CD8-positive, alpha-beta memory T cell (primary cell): ENCODE results near the gene SMLR1. TPM values are rescaled to one million over a fixed set of nuclear protein-coding genes. Genes with fewer than 3 reads are reported as not detected.

Experiments used
- CTCF ChIA-PET: fragments of 350-600 bp; sonication (Branson Sonifier 250); formaldehyde crosslinking; loops from one replicate; lab custom pipeline; 2021; ENCODE audit warnings: antibody characterized with exemption; lab: Charles Lee
- POLR2A ChIA-PET: fragments of 350-600 bp; sonication (Branson Sonifier 250); formaldehyde crosslinking; loops from one replicate; lab custom pipeline; 2021; ENCODE audit warnings: antibody characterized with exemption; lab: Charles Lee
- DNase-seq, 5 donors: peaks; one replicate each; pipeline versions ENCODE4 v3.0.0 to v3.0.0-alpha.2; 2020 to 2022; ENCODE audit warnings: mixed read lengths in 1 of 5
- H3K27ac ChIP-seq: one replicate; pipeline ENCODE4 v1.7.0; 2013; ENCODE audit warnings: low read depth, mild to moderate bottlenecking, low read length, moderate library complexity
- H3K27me3 ChIP-seq: 2 replicates; pipeline ENCODE4 v1.7.0; 2013; ENCODE audit warnings: low read length, mild to moderate bottlenecking; ENCODE audit not compliant: insufficient read depth, poor library complexity, severe bottlenecking
- H3K36me3 ChIP-seq: 2 replicates; pipeline ENCODE4 v1.7.0; 2013; ENCODE audit warnings: mild to moderate bottlenecking, low read length, moderate library complexity; ENCODE audit not compliant: insufficient read depth
- H3K4me1 ChIP-seq: 2 replicates; pipeline ENCODE4 v1.7.0; 2013; ENCODE audit warnings: mild to moderate bottlenecking, low read length, moderate library complexity; ENCODE audit not compliant: insufficient read depth
- H3K4me3 ChIP-seq: 2 replicates; pipeline ENCODE4 v1.7.0; 2013; ENCODE audit warnings: mild to moderate bottlenecking, low read length
- H3K9me3 ChIP-seq: 2 replicates; pipeline ENCODE4 v1.7.0; 2013; ENCODE audit warnings: mild to moderate bottlenecking, low read length
- H3K27ac Mint-ChIP-seq, 8 donors: one replicate each; pipeline ENCODE4 v1.8.0; 2020 to 2021; ENCODE audit warnings: mixed read lengths in 8 of 8, mild to moderate bottlenecking in 6 of 8, inconsistent platforms in 3 of 8, moderate library complexity in 3 of 8
- H3K27me3 Mint-ChIP-seq, 2 donors: one replicate each; pipeline ENCODE4 v1.8.0; 2020 to 2021; ENCODE audit warnings: mixed read lengths in 2 of 2, mild to moderate bottlenecking in 1 of 2, moderate library complexity in 1 of 2
- H3K36me3 Mint-ChIP-seq, 3 donors: one replicate each; pipeline ENCODE4 v1.8.0; 2020 to 2021; ENCODE audit warnings: mixed read lengths in 3 of 3, inconsistent platforms in 1 of 3, mild to moderate bottlenecking in 1 of 3
- H3K4me1 Mint-ChIP-seq, 3 donors: one replicate each; pipeline ENCODE4 v1.8.0; 2020 to 2021; ENCODE audit warnings: mixed read lengths in 3 of 3, inconsistent platforms in 1 of 3, mild to moderate bottlenecking in 1 of 3
- H3K4me3 Mint-ChIP-seq, 7 donors: one replicate each; pipeline ENCODE4 v1.8.0; 2020 to 2021; ENCODE audit warnings: mixed read lengths in 7 of 7, mild to moderate bottlenecking in 6 of 7, moderate library complexity in 4 of 7, inconsistent platforms in 2 of 7
- H3K9me3 Mint-ChIP-seq, 5 donors: one replicate each; pipeline ENCODE4 v1.8.0; 2020 to 2022; ENCODE audit warnings: mixed read lengths in 5 of 5, mild to moderate bottlenecking in 3 of 5, moderate library complexity in 2 of 5, inconsistent platforms in 1 of 5
- polyA plus RNA-seq: library from polyadenylated mRNA; unstranded; fragments of 300-500 nt; fragmentation: Illumina TruSeq; gene quantifications from one replicate; pipeline ENCODE4 v1.2.3, GENCODE V29; 2021
- total RNA-seq, 2 experiments: library from RNA; stranded (reverse); gene quantifications; one replicate each; pipeline ENCODE4 v1.2.3, GENCODE V29; 2021

SMLR1 gene
- not detected for total RNA-seq
- not detected for polyA plus RNA-seq

DNA sequence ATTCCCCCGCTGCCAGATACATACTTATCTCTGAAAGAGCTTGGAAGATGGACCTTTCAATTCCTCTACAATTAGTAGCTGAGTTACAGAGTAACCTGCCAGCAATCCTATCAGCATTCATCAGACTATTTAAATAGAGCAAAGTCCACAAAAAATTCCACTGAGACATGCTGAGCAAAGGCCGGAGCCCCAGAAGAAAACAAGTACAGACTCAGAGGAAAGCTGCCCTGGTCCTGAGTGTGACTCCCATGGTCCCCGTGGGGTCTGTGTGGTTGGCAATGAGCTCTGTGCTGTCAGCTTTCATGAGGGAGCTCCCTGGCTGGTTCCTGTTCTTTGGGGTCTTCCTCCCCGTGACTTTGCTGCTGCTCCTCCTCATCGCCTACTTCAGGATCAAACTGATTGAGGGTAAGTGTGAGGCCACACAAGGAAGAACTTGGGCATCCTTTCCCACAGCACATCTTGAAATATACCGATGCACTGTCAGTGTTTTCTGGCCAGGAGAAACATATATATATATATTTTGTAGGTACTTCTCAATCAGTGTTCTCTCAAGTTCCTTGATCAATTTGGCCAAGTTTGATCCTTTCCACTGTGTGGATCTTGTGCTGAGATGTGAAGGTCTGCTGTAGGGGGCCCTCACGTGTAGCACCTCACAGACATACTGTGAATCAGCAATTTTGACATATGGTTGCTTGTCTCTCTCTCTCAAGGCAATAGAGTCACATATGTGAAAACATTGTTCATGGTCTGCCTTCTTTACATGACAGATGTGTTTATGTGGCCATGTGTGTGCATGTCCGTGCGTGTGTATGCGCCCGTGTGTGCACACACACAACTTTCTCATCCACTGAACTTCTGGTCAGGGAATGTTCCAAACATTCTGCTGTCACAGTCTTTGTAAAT lies at the start of gene SMLR1:
Gene SMLR1 (plus strand): TSS at position 160 of the 903 bp plus-strand sequence. CDS start 8 bp downstream, at position 168.
- H3K9me3 Mint-ChIP-seq, result no peaks in the 10 kb centered on the region
- peaks cover 0 to 2% (median 0%) of the 10 kb centered on the region in 3 donors for H3K36me3 Mint-ChIP-seq
- Histone ChIP-seq H3K27ac (no peak within 1 kb of the TSS), H3K9me3 (no peaks in the 10 kb centered on the region), H3K36me3 (no peaks in the 10 kb centered on the region), H3K27me3 (no peaks in the 10 kb centered on the region), H3K4me3 (no peak within 1 kb of the TSS), H3K4me1 (no peaks in the 10 kb centered on the region)
- peaks cover 0 to 3% of the 10 kb centered on the region in 2 donors for H3K27me3 Mint-ChIP-seq
- POLR2A ChIA-PET, result no interaction called here
- no peak within 1 kb of the TSS for H3K27ac Mint-ChIP-seq
- peaks cover 5 to 7% (median 5%) of the 10 kb centered on the region in 3 donors for H3K4me1 Mint-ChIP-seq
- CTCF ChIA-PET, result interaction anchor here (1.5 kb wide), 1 partner anchor 545 kb away, joined by 3 read pairs; no protein-coding TSS in a partner anchor
- DNase-seq, result no peak
- H3K4me3 Mint-ChIP-seq, result no peak within 1 kb of the TSS

DNA sequence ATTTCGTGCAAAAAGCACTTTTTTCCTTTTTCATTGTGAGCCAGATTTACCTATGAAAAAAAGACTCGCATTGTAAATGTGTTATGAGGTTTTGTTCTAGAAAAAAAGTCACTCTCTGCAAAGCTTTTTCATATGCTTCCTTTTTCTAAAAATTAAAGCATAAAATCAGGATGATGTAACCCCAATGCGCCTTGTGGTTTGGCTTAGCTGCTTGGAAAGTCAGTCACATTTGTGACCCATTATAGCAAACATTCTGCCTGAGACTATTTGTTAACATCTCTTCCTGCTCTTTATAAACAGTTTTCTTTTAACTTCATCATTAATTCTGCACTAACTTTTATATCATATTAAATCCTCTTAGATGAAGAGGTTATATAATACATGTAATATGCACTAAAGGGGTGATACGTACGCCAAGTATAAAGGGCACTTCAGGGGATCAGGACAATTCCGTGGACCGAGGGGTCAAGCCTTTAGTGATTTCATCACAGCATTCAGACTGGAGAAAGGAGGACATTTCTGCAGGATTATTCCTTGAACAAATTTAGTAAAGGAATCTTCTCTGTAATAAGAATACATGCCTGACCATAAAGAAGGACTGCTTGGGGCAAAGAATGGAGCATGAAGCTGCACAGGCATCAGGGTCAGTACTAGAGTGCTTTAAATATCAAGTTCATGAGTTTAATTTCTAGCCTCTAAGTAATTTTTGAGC lies 48.1 kb upstream of the SMLR1 start:
- H3K9me3 ChIP-seq, result no peaks in the 10 kb centered on the region
- ChIA-PET CTCF (no interaction called here), POLR2A (no interaction called here)
- Mint-ChIP-seq H3K27ac (peak overlapping the region in 1 of 8 donors; percentile 1), H3K4me3 (no peak overlapping the region), H3K9me3 (no peaks in the 10 kb centered on the region), H3K36me3 (no peaks in the 10 kb centered on the region), H3K27me3 (peaks cover 0 to 2% of the 10 kb centered on the region in 2 donors), H3K4me1 (peaks cover 34 to 56% (median 46%) of the 10 kb centered on the region in 3 donors)
- H3K27ac ChIP-seq, result no peak overlapping the region
- peaks cover 20% of the 10 kb centered on the region for H3K4me1 ChIP-seq
- no peak overlapping the region for H3K4me3 ChIP-seq
- H3K36me3 ChIP-seq, result no peaks in the 10 kb centered on the region
- no peak for DNase-seq
- no peaks in the 10 kb centered on the region for H3K27me3 ChIP-seq

DNA sequence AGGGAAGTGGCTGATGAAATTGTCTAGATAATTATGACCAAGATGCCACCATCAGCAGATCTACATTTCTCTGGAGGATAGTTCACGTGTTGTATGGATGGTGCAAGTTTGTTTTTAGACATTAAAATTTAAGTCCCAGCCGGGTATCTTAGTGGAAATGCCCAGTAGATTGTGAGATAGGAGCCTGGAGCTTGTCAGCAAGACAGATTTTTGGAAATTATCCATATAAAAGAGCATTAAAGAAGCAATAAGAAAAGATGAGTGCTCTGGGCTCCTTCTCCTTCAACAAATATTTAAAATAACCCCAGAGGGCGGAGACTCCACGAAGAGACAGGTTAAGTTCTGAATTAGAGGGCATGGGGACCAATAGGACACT lies 47.6 kb upstream of the SMLR1 start:
- ChIA-PET POLR2A (no interaction called here), CTCF (no interaction called here)
- Mint-ChIP-seq H3K27ac (peak overlapping the region in 1 of 8 donors; percentile 1), H3K4me3 (no peak overlapping the region), H3K27me3 (peaks cover 0 to 2% of the 10 kb centered on the region in 2 donors), H3K36me3 (no peaks in the 10 kb centered on the region), H3K9me3 (no peaks in the 10 kb centered on the region), H3K4me1 (peaks cover 34 to 56% (median 46%) of the 10 kb centered on the region in 3 donors)
- Histone ChIP-seq H3K4me1 (peaks cover 20% of the 10 kb centered on the region), H3K36me3 (no peaks in the 10 kb centered on the region), H3K4me3 (no peak overlapping the region), H3K27me3 (no peaks in the 10 kb centered on the region), H3K27ac (no peak overlapping the region), H3K9me3 (no peaks in the 10 kb centered on the region)
- no peak for DNase-seq

- Histone ChIP-seq H3K27ac (no peak overlapping the region), H3K27me3 (no peaks in the 10 kb centered on the region), H3K9me3 (no peaks in the 10 kb centered on the region), H3K36me3 (no peaks in the 10 kb centered on the region), H3K4me3 (no peak overlapping the region), H3K4me1 (peaks cover 20% of the 10 kb centered on the region)
- Mint-ChIP-seq H3K9me3 (no peaks in the 10 kb centered on the region), H3K36me3 (no peaks in the 10 kb centered on the region), H3K27me3 (peaks cover 0 to 2% of the 10 kb centered on the region in 2 donors), H3K4me3 (peak overlapping the region in 1 of 7 donors; percentile 1), H3K27ac (no peak overlapping the region), H3K4me1 (peaks cover 34 to 56% (median 46%) of the 10 kb centered on the region in 3 donors)
- no peak for DNase-seq
- CTCF ChIA-PET, result no interaction called here
- POLR2A ChIA-PET, result no interaction called here
Measured at GRCh38 chr6:130780122-130780521, 47.1 kb upstream of the SMLR1 start.

- POLR2A ChIA-PET, result no interaction called here
- Mint-ChIP-seq H3K27me3 (peaks cover 0 to 4% of the 10 kb centered on the region in 2 donors), H3K4me1 (peaks cover 29 to 44% (median 41%) of the 10 kb centered on the region in 3 donors), H3K9me3 (no peaks in the 10 kb centered on the region), H3K36me3 (no peaks in the 10 kb centered on the region), H3K27ac (peak overlapping the region in 2 of 8 donors; percentile 7 to 13), H3K4me3 (no peak overlapping the region)
- peaks cover 20% of the 10 kb centered on the region for H3K4me1 ChIP-seq
- no peaks in the 10 kb centered on the region for H3K27me3 ChIP-seq
- no peak overlapping the region for H3K27ac ChIP-seq
- H3K4me3 ChIP-seq, result no peak overlapping the region
- H3K36me3 ChIP-seq, result no peaks in the 10 kb centered on the region
- CTCF ChIA-PET, result no interaction called here
- DNase-seq, result peak in 2 of 5 donors; percentile 28 to 58
- no peaks in the 10 kb centered on the region for H3K9me3 ChIP-seq
Measured at GRCh38 chr6:130781557-130781956, 45.6 kb upstream of the SMLR1 start.

DNA sequence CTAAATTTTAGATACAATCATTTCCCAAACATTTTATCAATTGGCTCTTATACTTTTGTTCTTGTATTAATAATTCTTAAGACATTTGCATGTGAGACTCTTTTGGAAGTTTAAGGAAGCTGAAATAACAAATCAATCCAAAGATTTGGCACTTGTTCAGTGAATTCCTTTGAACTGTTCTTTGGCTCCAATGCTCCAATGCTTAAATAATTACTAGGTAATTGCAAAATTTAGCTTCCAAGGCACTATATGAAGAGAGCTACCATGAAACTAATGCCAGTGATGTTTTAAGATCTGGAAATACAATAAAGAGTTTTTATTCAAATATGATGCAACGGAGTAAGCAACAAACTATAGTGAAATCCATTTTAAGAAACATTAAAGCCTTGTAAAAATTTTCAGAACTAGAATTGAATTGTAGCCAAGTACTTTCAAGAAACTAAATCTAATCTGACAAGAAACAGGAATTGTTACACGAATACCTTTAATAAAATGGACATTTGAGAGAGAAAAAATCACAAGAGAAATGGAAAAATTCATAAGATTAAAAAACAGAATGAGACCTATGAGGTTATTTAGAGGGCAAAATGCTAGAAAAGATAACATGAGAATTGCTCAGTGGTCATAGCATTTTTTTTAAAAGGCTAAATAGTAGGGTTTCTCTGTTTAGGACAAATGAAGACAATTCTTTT lies 43.6 kb upstream of the SMLR1 start:
- Histone ChIP-seq H3K36me3 (no peaks in the 10 kb centered on the region), H3K27ac (no peak overlapping the region), H3K9me3 (no peaks in the 10 kb centered on the region), H3K4me1 (peaks cover 20% of the 10 kb centered on the region), H3K27me3 (no peaks in the 10 kb centered on the region), H3K4me3 (no peak overlapping the region)
- H3K36me3 Mint-ChIP-seq, result no peaks in the 10 kb centered on the region
- no peak overlapping the region for H3K4me3 Mint-ChIP-seq
- CTCF ChIA-PET, result no interaction called here
- POLR2A ChIA-PET, result no interaction called here
- peaks cover 4% of the 10 kb centered on the region in 2 donors for H3K27me3 Mint-ChIP-seq
- H3K4me1 Mint-ChIP-seq, result peaks cover 26 to 39% (median 35%) of the 10 kb centered on the region in 3 donors
- no peak overlapping the region for H3K27ac Mint-ChIP-seq
- no peaks in the 10 kb centered on the region for H3K9me3 Mint-ChIP-seq
- no peak for DNase-seq

GRCh38 chr6:130787726-130788500 lies 39.3 kb upstream of the SMLR1 start:
- ChIA-PET POLR2A (no interaction called here), CTCF (no interaction called here)
- H3K4me1 ChIP-seq, result no peaks in the 10 kb centered on the region
- Mint-ChIP-seq H3K4me3 (no peak overlapping the region), H3K36me3 (no peaks in the 10 kb centered on the region), H3K9me3 (no peaks in the 10 kb centered on the region), H3K4me1 (no peaks in the 10 kb centered on the region), H3K27me3 (peaks cover 2 to 4% of the 10 kb centered on the region in 2 donors), H3K27ac (peak overlapping the region in 1 of 8 donors; percentile 45)
- no peaks in the 10 kb centered on the region for H3K27me3 ChIP-seq
- H3K9me3 ChIP-seq, result no peaks in the 10 kb centered on the region
- no peak for DNase-seq
- no peaks in the 10 kb centered on the region for H3K36me3 ChIP-seq
- no peak overlapping the region for H3K27ac ChIP-seq
- no peak overlapping the region for H3K4me3 ChIP-seq
